MM.1S (cell line): ENCODE data around the gene MARVELD3.
"Not testable (repeated sequence)": the region's sequence is repeated elsewhere in the genome, so short reads cannot be mapped to it uniquely, and the experiment has no call there.

Source experiments
- DNase-seq: peaks from one replicate; pipeline ENCODE4 v3.0.0-alpha.2; 2015
- H2AFZ ChIP-seq: fragments of 300-600 bp; sonication (generic); 2 replicates; pipeline ENCODE4 v1.6.0; 2016; ENCODE audit warnings: antibody characterized with exemption, low read length
- H3F3A ChIP-seq: fragments of 300-600 bp; sonication (generic); 2 replicates; pipeline ENCODE4 v1.6.1; 2016; ENCODE audit warnings: mild to moderate bottlenecking, antibody characterized with exemption, low read length, moderate library complexity, mixed read lengths; ENCODE audit not compliant: insufficient read depth
- H3K27ac ChIP-seq: fragments of 300-600 bp; sonication (generic); 2 replicates; pipeline ENCODE4 v1.5.1; 2016; ENCODE audit warnings: mild to moderate bottlenecking, low read length
- H3K27me3 ChIP-seq: fragments of 300-600 bp; sonication (generic); replicated peaks from 2 replicates; pipeline ENCODE4 v1.6.0; 2016; ENCODE audit warnings: low read length; ENCODE audit not compliant: insufficient read depth
- H3K36me3 ChIP-seq: fragments of 300-600 bp; sonication (generic); replicated peaks from 2 replicates; pipeline ENCODE4 v1.6.1; 2016; ENCODE audit warnings: mild to moderate bottlenecking, low read length, mixed read lengths; ENCODE audit not compliant: insufficient read depth
- H3K4me1 ChIP-seq: fragments of 300-600 bp; sonication (generic); 2 replicates; pipeline ENCODE4 v1.6.1; 2016; ENCODE audit warnings: low read length, mixed read lengths
- H3K4me2 ChIP-seq: fragments of 300-600 bp; sonication (generic); 2 replicates; pipeline ENCODE4 v1.6.0; 2016; ENCODE audit warnings: low read depth, low read length
- H3K4me3 ChIP-seq: fragments of 300-600 bp; sonication (generic); 2 replicates; pipeline ENCODE4 v1.5.1; 2016; ENCODE audit warnings: low read length, mixed read lengths
- H3K79me2 ChIP-seq: fragments of 300-600 bp; sonication (generic); 2 replicates; pipeline ENCODE4 v1.6.1; 2016; ENCODE audit warnings: mixed run types, low read length, mixed read lengths
- H3K9ac ChIP-seq: fragments of 300-600 bp; sonication (generic); 2 replicates; pipeline ENCODE4 v1.6.1; 2016; ENCODE audit warnings: low read length, mixed read lengths
- H3K9me2 ChIP-seq: fragments of 300-600 bp; sonication (generic); replicated peaks from 2 replicates; pipeline ENCODE4 v1.6.1; 2016; ENCODE audit warnings: mild to moderate bottlenecking, low read length, mixed read lengths; ENCODE audit not compliant: insufficient read depth
- H3K9me3 ChIP-seq: fragments of 300-600 bp; sonication (generic); replicated peaks from 2 replicates; pipeline ENCODE4 v1.6.1; 2016; ENCODE audit warnings: mild to moderate bottlenecking, low read length, mixed read lengths; ENCODE audit not compliant: insufficient read depth
- H4K20me1 ChIP-seq: fragments of 300-600 bp; sonication (generic); 2 replicates; pipeline ENCODE4 v1.6.1; 2016; ENCODE audit warnings: mild to moderate bottlenecking, low read length, moderate library complexity, mixed read lengths; ENCODE audit not compliant: insufficient read depth
- CTCF ChIP-seq: fragments of 300-600 bp; sonication (generic); IDR thresholded peaks from 2 replicates; pipeline ENCODE4 v1.5.1; 2016; ENCODE audit warnings: antibody characterized with exemption, low read length, mixed read lengths
- EZH2 ChIP-seq: fragments of 300-600 bp; sonication (generic); optimal IDR thresholded peaks from 2 replicates; pipeline ENCODE3; 2017; ENCODE audit warnings: low read depth, mild to moderate bottlenecking, antibody characterized with exemption, low read length, mixed read lengths
- EZH2phosphoT487 ChIP-seq: fragments of 300-600 bp; sonication (generic); IDR thresholded peaks from 2 replicates; pipeline ENCODE4 v1.6.1; 2018; ENCODE audit warnings: antibody characterized with exemption, low read length

The MARVELD3 gene

GRCh38 chr16:71584543-71585317 is 41.3 kb upstream of the MARVELD3 start:
- TF ChIP-seq CTCF (no peak), EZH2phosphoT487 (no peak), EZH2 (no peak)
- Histone ChIP-seq H3K4me3 (no peak overlapping the region), H3K9ac (no peak overlapping the region), H3K27ac (no peak overlapping the region), H3K36me3 (no peaks in the 10 kb centered on the region), H3K27me3 (no peaks in the 10 kb centered on the region), H3K9me3 (no peaks in the 10 kb centered on the region), H4K20me1 (no peaks in the 10 kb centered on the region), H2AFZ (no peak overlapping the region), H3K79me2 (no peaks in the 10 kb centered on the region), H3K4me2 (no peak overlapping the region), H3K4me1 (no peaks in the 10 kb centered on the region), H3K9me2 (no peaks in the 10 kb centered on the region), H3F3A (no peaks in the 10 kb centered on the region)
- DNase-seq = no peak

- Histone ChIP-seq H3K4me2 (no peak overlapping the region), H3K9ac (no peak overlapping the region), H3K4me3 (no peak overlapping the region), H3K79me2 (no peaks in the 10 kb centered on the region), H4K20me1 (no peaks in the 10 kb centered on the region), H3F3A (no peaks in the 10 kb centered on the region), H2AFZ (no peak overlapping the region), H3K9me2 (no peaks in the 10 kb centered on the region), H3K4me1 (no peaks in the 10 kb centered on the region), H3K9me3 (no peaks in the 10 kb centered on the region), H3K36me3 (no peaks in the 10 kb centered on the region), H3K27ac (no peak overlapping the region), H3K27me3 (no peaks in the 10 kb centered on the region)
- DNase-seq = no peak
- TF ChIP-seq EZH2 (no peak), CTCF (no peak), EZH2phosphoT487 (no peak)
These were observed 40.7 kb upstream of the MARVELD3 start for GRCh38 chr16:71585318-71585703.

- H3K27me3 ChIP-seq, H3K4me1 ChIP-seq, H3K36me3 ChIP-seq, H3F3A ChIP-seq, H3K9me2 ChIP-seq, H3K27ac ChIP-seq, H3K4me2 ChIP-seq, H3K9me3 ChIP-seq, H3K79me2 ChIP-seq, H3K9ac ChIP-seq, H2AFZ ChIP-seq, H4K20me1 ChIP-seq, H3K4me3 ChIP-seq, DNase-seq: not testable (repeated sequence)
These were observed 36.6 kb upstream of the MARVELD3 start for GRCh38 chr16:71589334-71589733.

GRCh38 chr16:71590071-71590470 is 35.9 kb upstream of the MARVELD3 start:
- not testable (repeated sequence) for H3K27me3 ChIP-seq, H3K4me3 ChIP-seq, H4K20me1 ChIP-seq, DNase-seq, H2AFZ ChIP-seq, H3K4me1 ChIP-seq, H3K9ac ChIP-seq, H3K9me2 ChIP-seq, H3K79me2 ChIP-seq, H3K4me2 ChIP-seq, H3F3A ChIP-seq, H3K27ac ChIP-seq, H3K36me3 ChIP-seq, H3K9me3 ChIP-seq
